GM12872 (cell line): ENCODE results near the gene DESI1.

Source experiments
- TF ChIP-seq, protein P1 (sequence below): IDR thresholded peaks from 3 replicates; pipeline ENCODE4 v1.5.1; 2011; ENCODE audit warnings: low read depth, mild to moderate bottlenecking, low read length, moderate library complexity; ENCODE audit not compliant: insufficient read depth

DESI1 gene

DNA sequence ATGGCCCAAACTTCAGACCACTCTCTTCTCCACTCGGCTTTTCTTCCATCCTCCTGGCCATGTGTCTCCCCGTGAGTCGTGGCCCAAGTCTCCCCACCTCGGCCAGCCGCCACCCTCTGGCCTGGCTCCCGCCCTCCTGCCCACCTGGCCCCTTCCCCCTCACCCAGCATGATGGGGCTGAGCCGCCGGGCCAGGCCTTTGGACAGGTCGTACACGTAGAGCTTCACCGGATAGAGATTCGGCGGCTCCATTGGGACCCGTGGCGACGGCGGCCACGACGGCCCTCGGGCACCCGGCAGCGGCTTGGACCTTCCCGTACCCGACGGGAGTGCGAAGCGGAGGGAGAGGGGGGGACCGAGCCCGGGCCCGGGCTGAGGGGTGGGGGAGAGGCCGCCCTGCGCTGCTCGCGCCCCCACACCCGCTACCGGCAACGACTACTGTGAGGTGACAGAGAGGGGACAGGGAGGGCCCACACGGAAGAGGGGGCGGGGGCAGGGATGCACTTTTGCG lies at the start of gene DESI1:
Gene DESI1, minus strand, starts transcription at position 455 of the 510 bp plus-strand sequence. Its CDS starts 204 bp downstream, at position 251.
- TF ChIP-seq, protein P1, sequence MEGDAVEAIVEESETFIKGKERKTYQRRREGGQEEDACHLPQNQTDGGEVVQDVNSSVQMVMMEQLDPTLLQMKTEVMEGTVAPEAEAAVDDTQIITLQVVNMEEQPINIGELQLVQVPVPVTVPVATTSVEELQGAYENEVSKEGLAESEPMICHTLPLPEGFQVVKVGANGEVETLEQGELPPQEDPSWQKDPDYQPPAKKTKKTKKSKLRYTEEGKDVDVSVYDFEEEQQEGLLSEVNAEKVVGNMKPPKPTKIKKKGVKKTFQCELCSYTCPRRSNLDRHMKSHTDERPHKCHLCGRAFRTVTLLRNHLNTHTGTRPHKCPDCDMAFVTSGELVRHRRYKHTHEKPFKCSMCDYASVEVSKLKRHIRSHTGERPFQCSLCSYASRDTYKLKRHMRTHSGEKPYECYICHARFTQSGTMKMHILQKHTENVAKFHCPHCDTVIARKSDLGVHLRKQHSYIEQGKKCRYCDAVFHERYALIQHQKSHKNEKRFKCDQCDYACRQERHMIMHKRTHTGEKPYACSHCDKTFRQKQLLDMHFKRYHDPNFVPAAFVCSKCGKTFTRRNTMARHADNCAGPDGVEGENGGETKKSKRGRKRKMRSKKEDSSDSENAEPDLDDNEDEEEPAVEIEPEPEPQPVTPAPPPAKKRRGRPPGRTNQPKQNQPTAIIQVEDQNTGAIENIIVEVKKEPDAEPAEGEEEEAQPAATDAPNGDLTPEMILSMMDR = no peak

- TF ChIP-seq, protein P1 = no peak
These were observed 48.4 kb upstream of the DESI1 start for GRCh38 chr22:41668971-41669911.

- TF ChIP-seq, protein P1 = no peak
These were observed 44.1 kb upstream of the DESI1 start for GRCh38 chr22:41664951-41665350.

DNA sequence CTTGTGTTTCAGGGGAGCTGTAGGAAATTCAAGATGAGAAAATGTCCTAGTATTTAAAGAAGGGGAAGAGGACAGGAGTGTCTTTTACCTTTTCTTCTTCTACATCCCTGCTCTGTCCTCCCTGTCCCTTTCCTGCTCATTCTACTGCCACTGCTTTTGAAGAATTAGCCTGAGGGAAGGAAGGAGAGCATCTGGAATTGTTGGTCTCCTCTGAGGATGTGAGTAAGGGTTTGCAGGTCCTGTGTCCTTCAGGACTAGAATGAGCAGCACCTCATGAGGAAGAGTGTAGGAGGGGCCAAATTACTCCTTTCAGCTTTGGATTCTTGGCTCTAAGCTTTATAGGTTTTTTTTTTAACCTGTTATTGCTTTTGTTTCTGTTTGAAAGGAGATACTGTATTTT lies 43.6 kb upstream of the DESI1 start:
- TF ChIP-seq, protein P1 = no peak

DNA sequence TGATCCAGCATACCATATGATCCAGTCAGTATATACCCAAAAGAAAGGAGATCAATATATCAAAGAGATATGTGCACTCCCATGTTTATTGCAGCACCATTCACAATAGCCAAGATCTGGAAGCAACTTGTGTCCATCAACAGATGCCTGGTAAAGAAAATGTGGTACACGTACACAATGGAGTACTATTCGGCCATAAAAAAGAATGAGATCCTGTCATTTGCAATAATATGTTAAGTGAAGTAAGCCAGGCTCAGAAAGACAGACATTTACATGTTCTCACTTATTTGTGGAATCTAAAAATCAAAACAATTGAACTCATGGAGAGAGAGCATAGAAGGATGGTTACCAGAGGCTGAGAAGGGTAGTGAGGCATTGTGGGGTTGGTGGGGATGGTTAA lies 40.9 kb upstream of the DESI1 start:
- TF ChIP-seq, protein P1 = no peak

- TF ChIP-seq, protein P1 = no peak
These were observed 40.2 kb upstream of the DESI1 start for GRCh38 chr22:41661088-41661487.

- TF ChIP-seq, protein P1 = no peak
These were observed 39.6 kb upstream of the DESI1 start for GRCh38 chr22:41660416-41660815.
